Measurements from ENCODE around the gene MTNR1A. TPM values are rescaled to one million over a fixed set of nuclear protein-coding genes. Genes with fewer than 3 reads are reported as not detected.

The MTNR1A gene
- total and polyA plus RNA-seq, 3 experiments from 2014 or later, result not detected

GRCh38 chr4:186592966-186593586 is 37.7 kb upstream of the MTNR1A start:
- Mint-ChIP-seq H3K27ac (no peak overlapping the region), H3K4me1 (no peaks in the 10 kb centered on the region), H3K27me3 (peaks cover 0 to 4% of the 10 kb centered on the region in 2 donors), H3K4me3 (no peak overlapping the region), H3K36me3 (no peaks in the 10 kb centered on the region), H3K9me3 (no peaks in the 10 kb centered on the region)
- no peaks in the 10 kb centered on the region for H3K36me3 ChIP-seq (ENCODE audit: insufficient read depth, low read length)
- H3K27ac ChIP-seq (ENCODE audit: low read depth, low read length), result no peak overlapping the region
- no peak for DNase-seq
- H3K27me3 ChIP-seq (ENCODE audit: insufficient read depth, low read length, poor library complexity, severe bottlenecking), result no peaks in the 10 kb centered on the region
- POLR2A ChIA-PET, result no interaction called here
- CTCF ChIA-PET, result no interaction called here
- H3K4me1 ChIP-seq (ENCODE audit: insufficient read depth, low read length), result no peaks in the 10 kb centered on the region
- H3K9me3 ChIP-seq (ENCODE audit: low read length), result no peaks in the 10 kb centered on the region
- H3K4me3 ChIP-seq (ENCODE audit: low read length), result no peak overlapping the region

DNA sequence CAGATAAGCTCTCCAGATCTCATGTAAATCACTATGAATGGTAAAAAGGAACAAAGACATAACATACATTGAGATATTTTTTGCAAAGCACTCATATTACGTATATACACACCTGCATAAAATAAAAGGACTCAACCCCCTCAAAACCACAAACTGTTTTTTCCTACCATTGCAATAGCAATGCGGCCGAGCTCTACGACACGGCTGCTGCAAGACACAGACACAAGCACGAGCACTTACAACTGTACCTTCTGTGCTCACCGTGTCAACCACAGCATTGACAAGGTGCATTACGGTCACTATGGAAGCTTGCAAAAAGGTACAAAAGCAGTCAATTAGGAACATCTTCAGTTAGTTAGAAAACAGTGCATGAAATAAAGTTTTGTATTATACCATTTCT is 37.1 kb upstream of the MTNR1A start:
- peaks cover 0 to 4% of the 10 kb centered on the region in 2 donors for H3K27me3 Mint-ChIP-seq
- H3K4me1 Mint-ChIP-seq, result no peaks in the 10 kb centered on the region
- H3K36me3 ChIP-seq (ENCODE audit: insufficient read depth, low read length), result no peaks in the 10 kb centered on the region
- ChIA-PET POLR2A (no interaction called here), CTCF (no interaction called here)
- H3K4me3 Mint-ChIP-seq, result no peak overlapping the region
- no peak overlapping the region for H3K27ac Mint-ChIP-seq
- no peaks in the 10 kb centered on the region for H3K27me3 ChIP-seq (ENCODE audit: insufficient read depth, low read length, poor library complexity, severe bottlenecking)
- no peak overlapping the region for H3K4me3 ChIP-seq (ENCODE audit: low read length)
- no peak overlapping the region for H3K27ac ChIP-seq (ENCODE audit: low read depth, low read length)
- no peaks in the 10 kb centered on the region for H3K36me3 Mint-ChIP-seq
- H3K9me3 Mint-ChIP-seq, result no peaks in the 10 kb centered on the region
- H3K4me1 ChIP-seq (ENCODE audit: insufficient read depth, low read length), result no peaks in the 10 kb centered on the region
- DNase-seq, result no peak
- no peaks in the 10 kb centered on the region for H3K9me3 ChIP-seq (ENCODE audit: low read length)

- no peaks in the 10 kb centered on the region for H3K9me3 Mint-ChIP-seq
- POLR2A ChIA-PET, result no interaction called here
Measured at GRCh38 chr4:186591651-186592050, 36.3 kb upstream of the MTNR1A start.

DNA sequence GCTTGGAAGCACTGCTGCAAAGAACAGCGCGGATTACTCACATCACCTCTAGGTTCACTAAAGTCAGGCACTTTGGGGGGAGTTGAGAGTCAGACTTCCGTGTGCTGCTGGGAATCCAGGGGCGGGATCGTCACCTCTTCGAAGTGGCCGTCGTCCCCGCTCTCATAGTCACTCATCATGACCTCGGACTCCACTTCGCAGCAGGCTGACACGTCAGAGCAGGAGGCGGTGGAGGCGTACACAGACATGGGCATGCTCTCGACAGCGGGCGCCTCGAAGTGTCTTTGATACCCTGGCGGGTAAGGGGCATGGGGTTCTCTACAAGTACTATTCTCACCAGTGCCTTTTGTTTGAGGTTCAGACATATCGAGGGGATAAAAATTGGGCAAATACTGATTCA is 33.1 kb upstream of the MTNR1A start:
- Mint-ChIP-seq H3K4me1 (no peaks in the 10 kb centered on the region), H3K9me3 (no peaks in the 10 kb centered on the region), H3K36me3 (no peaks in the 10 kb centered on the region), H3K4me3 (no peak overlapping the region), H3K27me3 (peaks cover 0 to 4% of the 10 kb centered on the region in 2 donors), H3K27ac (no peak overlapping the region)
- ChIA-PET POLR2A (no interaction called here), CTCF (no interaction called here)
- Histone ChIP-seq H3K27ac (ENCODE audit: low read depth, low read length) (no peak overlapping the region), H3K4me3 (ENCODE audit: low read length) (no peak overlapping the region), H3K36me3 (ENCODE audit: insufficient read depth, low read length) (no peaks in the 10 kb centered on the region), H3K27me3 (ENCODE audit: insufficient read depth, low read length, poor library complexity, severe bottlenecking) (no peaks in the 10 kb centered on the region), H3K4me1 (ENCODE audit: insufficient read depth, low read length) (no peaks in the 10 kb centered on the region), H3K9me3 (ENCODE audit: low read length) (no peaks in the 10 kb centered on the region)
- no peak for DNase-seq

More at GRCh38 chr4:186591651-186592050, 36.3 kb upstream of the MTNR1A start:
- Histone ChIP-seq H3K27ac (ENCODE audit: low read depth, low read length) (no peak overlapping the region), H3K27me3 (ENCODE audit: insufficient read depth, low read length, poor library complexity, severe bottlenecking) (no peaks in the 10 kb centered on the region), H3K4me3 (ENCODE audit: low read length) (no peak overlapping the region), H3K4me1 (ENCODE audit: insufficient read depth, low read length) (no peaks in the 10 kb centered on the region), H3K9me3 (ENCODE audit: low read length) (no peaks in the 10 kb centered on the region), H3K36me3 (ENCODE audit: insufficient read depth, low read length) (no peaks in the 10 kb centered on the region)
- Mint-ChIP-seq H3K36me3 (no peaks in the 10 kb centered on the region), H3K4me1 (no peaks in the 10 kb centered on the region), H3K4me3 (no peak overlapping the region), H3K27ac (no peak overlapping the region), H3K27me3 (peaks cover 0 to 4% of the 10 kb centered on the region in 2 donors)
- no peak for DNase-seq
- CTCF ChIA-PET, result no interaction called here

DNA sequence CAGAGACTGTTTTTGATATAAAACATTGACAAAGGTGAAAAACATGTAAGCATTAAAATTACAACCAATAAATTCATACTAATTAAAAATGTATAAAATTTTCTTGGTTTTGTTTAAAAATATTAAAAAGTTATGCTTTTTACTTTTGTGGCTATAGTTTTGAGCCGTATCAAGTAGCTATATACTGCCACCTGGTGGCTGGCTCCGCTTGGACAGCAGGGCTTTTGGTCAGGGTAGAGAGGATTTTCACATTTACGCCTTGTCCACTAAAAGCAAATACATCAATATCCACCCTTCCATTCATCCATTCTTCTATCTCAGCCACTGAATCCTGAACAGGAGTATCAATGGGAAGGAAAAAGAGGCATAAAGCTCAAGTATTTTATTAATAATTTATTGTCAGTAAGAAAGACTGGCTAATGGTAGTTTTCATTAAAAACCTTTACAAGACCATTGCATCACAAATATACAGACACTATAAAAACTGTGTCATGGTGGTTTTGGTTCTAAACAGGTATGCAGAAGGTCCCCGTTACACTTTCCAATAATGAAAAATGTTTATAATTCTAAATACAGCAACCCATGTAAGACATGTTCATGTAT is 32.1 kb upstream of the MTNR1A start:
- H3K4me1 Mint-ChIP-seq, result no peaks in the 10 kb centered on the region
- peak; percentile 27 to 61 (median 43) for DNase-seq
- H3K9me3 ChIP-seq (ENCODE audit: low read length), result no peaks in the 10 kb centered on the region
- H3K4me3 ChIP-seq (ENCODE audit: low read length), result no peak overlapping the region
- H3K4me1 ChIP-seq (ENCODE audit: insufficient read depth, low read length), result no peaks in the 10 kb centered on the region
- no peaks in the 10 kb centered on the region for H3K36me3 ChIP-seq (ENCODE audit: insufficient read depth, low read length)
- no peak overlapping the region for H3K4me3 Mint-ChIP-seq
- ChIA-PET POLR2A (no interaction called here), CTCF (interaction anchor here (0.7 to 1.6 kb wide), 7 partner anchors 8 to 946 kb away, joined by 3 to 10 read pairs (median 5); partner anchors contain the start of gene TLR3)
- H3K27me3 Mint-ChIP-seq, result peaks cover 0 to 4% of the 10 kb centered on the region in 2 donors
- no peaks in the 10 kb centered on the region for H3K36me3 Mint-ChIP-seq
- no peak overlapping the region for H3K27ac ChIP-seq (ENCODE audit: low read depth, low read length)
- no peak overlapping the region for H3K27ac Mint-ChIP-seq
- no peaks in the 10 kb centered on the region for H3K27me3 ChIP-seq (ENCODE audit: insufficient read depth, low read length, poor library complexity, severe bottlenecking)
- H3K9me3 Mint-ChIP-seq, result peaks cover 0 to 2% (median 2%) of the 10 kb centered on the region in 5 donors

- Mint-ChIP-seq H3K4me3 (no peak overlapping the region), H3K4me1 (no peaks in the 10 kb centered on the region), H3K9me3 (peaks cover 3 to 8% (median 6%) of the 10 kb centered on the region in 5 donors), H3K27ac (peak overlapping the region in 1 of 8 donors; percentile 1), H3K27me3 (peaks cover 0 to 4% of the 10 kb centered on the region in 2 donors), H3K36me3 (no peaks in the 10 kb centered on the region)
- Histone ChIP-seq H3K27ac (ENCODE audit: low read depth, low read length) (no peak overlapping the region), H3K27me3 (ENCODE audit: insufficient read depth, low read length, poor library complexity, severe bottlenecking) (no peaks in the 10 kb centered on the region), H3K4me1 (ENCODE audit: insufficient read depth, low read length) (no peaks in the 10 kb centered on the region), H3K4me3 (ENCODE audit: low read length) (no peak overlapping the region), H3K36me3 (ENCODE audit: insufficient read depth, low read length) (no peaks in the 10 kb centered on the region), H3K9me3 (ENCODE audit: low read length) (no peaks in the 10 kb centered on the region)
- CTCF ChIA-PET, result no interaction called here
- no peak for DNase-seq
- POLR2A ChIA-PET, result no interaction called here
Measured at GRCh38 chr4:186586205-186586604, 30.8 kb upstream of the MTNR1A start.

DNA sequence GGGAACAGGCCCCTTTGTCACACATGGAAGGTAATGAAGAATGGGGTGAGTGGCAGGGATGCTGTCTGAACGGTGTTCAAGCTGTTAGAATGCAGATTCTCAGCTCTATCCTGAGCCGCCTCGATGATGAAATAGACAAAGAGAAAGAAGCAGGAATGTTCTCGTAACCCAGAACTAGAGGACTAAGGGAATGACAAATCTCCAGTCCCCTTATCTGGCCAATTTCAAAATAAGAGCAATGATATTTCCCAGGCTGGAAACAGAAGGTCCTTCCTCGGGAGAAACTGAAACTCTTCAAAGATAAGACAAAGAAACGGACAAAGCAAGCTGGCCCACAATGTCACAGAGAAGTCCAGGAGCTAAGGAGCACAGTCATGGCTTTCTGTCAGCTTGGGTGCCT is 29.5 kb upstream of the MTNR1A start:
- CTCF ChIA-PET, result no interaction called here
- Histone ChIP-seq H3K36me3 (ENCODE audit: insufficient read depth, low read length) (no peaks in the 10 kb centered on the region), H3K9me3 (ENCODE audit: low read length) (no peaks in the 10 kb centered on the region), H3K27ac (ENCODE audit: low read depth, low read length) (no peak overlapping the region), H3K4me1 (ENCODE audit: insufficient read depth, low read length) (no peaks in the 10 kb centered on the region), H3K27me3 (ENCODE audit: insufficient read depth, low read length, poor library complexity, severe bottlenecking) (no peaks in the 10 kb centered on the region), H3K4me3 (ENCODE audit: low read length) (no peak overlapping the region)
- POLR2A ChIA-PET, result no interaction called here
- DNase-seq, result no peak
- Mint-ChIP-seq H3K36me3 (no peaks in the 10 kb centered on the region), H3K27ac (no peak overlapping the region), H3K9me3 (peaks cover 3 to 8% (median 6%) of the 10 kb centered on the region in 5 donors), H3K4me3 (no peak overlapping the region), H3K27me3 (peaks cover 0 to 4% of the 10 kb centered on the region in 2 donors), H3K4me1 (no peaks in the 10 kb centered on the region)

- POLR2A ChIA-PET, result no interaction called here
- H3K4me3 Mint-ChIP-seq, result no peak overlapping the region
- peaks cover 3 to 8% (median 6%) of the 10 kb centered on the region in 5 donors for H3K9me3 Mint-ChIP-seq
- no peaks in the 10 kb centered on the region for H3K27me3 Mint-ChIP-seq
- H3K27ac Mint-ChIP-seq, result no peak overlapping the region
- H3K4me1 Mint-ChIP-seq, result no peaks in the 10 kb centered on the region
- Histone ChIP-seq H3K36me3 (ENCODE audit: insufficient read depth, low read length) (no peaks in the 10 kb centered on the region), H3K27me3 (ENCODE audit: insufficient read depth, low read length, poor library complexity, severe bottlenecking) (no peaks in the 10 kb centered on the region), H3K27ac (ENCODE audit: low read depth, low read length) (no peak overlapping the region), H3K9me3 (ENCODE audit: low read length) (no peaks in the 10 kb centered on the region), H3K4me3 (ENCODE audit: low read length) (no peak overlapping the region), H3K4me1 (ENCODE audit: insufficient read depth, low read length) (no peaks in the 10 kb centered on the region)
- CTCF ChIA-PET, result no interaction called here
- no peak for DNase-seq
- no peaks in the 10 kb centered on the region for H3K36me3 Mint-ChIP-seq
Measured at GRCh38 chr4:186581421-186581820, 26.1 kb upstream of the MTNR1A start.
